SU-DHL-6 (cell line): ENCODE measurements around the gene DNAH11.
"Not testable (repeated sequence)": the region's sequence is repeated elsewhere in the genome, so short reads cannot be mapped to it uniquely, and the experiment has no call there.

Experiments used
- H2AFZ ChIP-seq: fragments of 200-600 bp; sonication (generic); 2 replicates; pipeline ENCODE4 v1.6.1; 2014; ENCODE audit warnings: low read depth, mild to moderate bottlenecking, moderate library complexity, mixed read lengths, antibody characterized with exemption, low read length; ENCODE audit not compliant: severe bottlenecking
- H3F3A ChIP-seq: fragments of 200-600 bp; shearing (Covaris generic); 2 replicates; pipeline ENCODE4 v1.6.0; 2016; ENCODE audit warnings: antibody characterized with exemption, mild to moderate bottlenecking; ENCODE audit not compliant: insufficient read depth
- H3K27ac ChIP-seq: fragments of 200-600 bp; sonication (generic); 2 replicates; pipeline ENCODE4 v1.5.1; 2016; ENCODE audit warnings: low read depth, mild to moderate bottlenecking, low read length, moderate library complexity, mixed read lengths
- H3K27me3 ChIP-seq: fragments of 200-600 bp; sonication (generic), shearing (Covaris generic); 2 replicates; pipeline ENCODE4 v1.6.0; 2014; ENCODE audit warnings: mild to moderate bottlenecking, low read length
- H3K36me3 ChIP-seq: fragments of 200-600 bp; sonication (generic); 2 replicates; pipeline ENCODE4 v1.6.1; 2014; ENCODE audit warnings: mild to moderate bottlenecking, low read length, mixed read lengths
- H3K4me2 ChIP-seq: fragments of 300-600, 200-600 bp; shearing (Covaris generic), sonication (generic); 2 replicates; pipeline ENCODE4 v1.6.0; 2014; ENCODE audit warnings: low read length, low read depth, mild to moderate bottlenecking; ENCODE audit not compliant: poor library complexity, severe bottlenecking
- H3K4me3 ChIP-seq: fragments of 200-600 bp; sonication (generic); 2 replicates; pipeline ENCODE4 v1.5.1; 2014; ENCODE audit warnings: antibody characterized with exemption, low read length, mild to moderate bottlenecking, mixed read lengths; ENCODE audit not compliant: insufficient read depth, poor library complexity, severe bottlenecking
- H3K79me2 ChIP-seq: fragments of 200-600 bp; sonication (generic); 2 replicates; pipeline ENCODE4 v1.6.1; 2014; ENCODE audit warnings: mild to moderate bottlenecking, low read length, moderate library complexity; ENCODE audit not compliant: insufficient read depth
- H3K9ac ChIP-seq: fragments of 200-600 bp; sonication (generic); 2 replicates; pipeline ENCODE4 v1.7.0; 2014; ENCODE audit warnings: mild to moderate bottlenecking, low read length
- H3K9me2 ChIP-seq: fragments of 200-600 bp; sonication (generic); replicated peaks from 2 replicates; pipeline ENCODE4 v1.6.1; 2014; ENCODE audit warnings: low read length; ENCODE audit not compliant: insufficient read depth
- H3K9me3 ChIP-seq: fragments of 200-600 bp; sonication (generic); 2 replicates; pipeline ENCODE4 v1.6.1; 2014; ENCODE audit warnings: low read length, mixed read lengths; ENCODE audit not compliant: insufficient read depth
- H4K20me1 ChIP-seq: fragments of 200-600 bp; sonication (generic); 2 replicates; pipeline ENCODE4 v1.6.1; 2014; ENCODE audit warnings: low read depth, mild to moderate bottlenecking, antibody characterized with exemption, low read length, moderate library complexity, mixed read lengths
- EZH2phosphoT487 ChIP-seq: fragments of 200-600 bp; sonication (generic), shearing (Covaris generic); conservative IDR thresholded peaks from 2 replicates; pipeline ENCODE4 v1.6.1; 2018; ENCODE audit warnings: mild to moderate bottlenecking, antibody characterized with exemption, low read length, moderate library complexity, mixed read lengths
- TF ChIP-seq, protein P1 (sequence below): fragments of 200-600 bp; sonication (generic); IDR thresholded peaks from one replicate; pipeline ENCODE4 v1.5.1; 2017; ENCODE audit warnings: antibody characterized with exemption, mild to moderate bottlenecking, low read length, moderate library complexity; ENCODE audit not compliant: insufficient read depth, poor library complexity, severe bottlenecking

The DNAH11 gene

DNA sequence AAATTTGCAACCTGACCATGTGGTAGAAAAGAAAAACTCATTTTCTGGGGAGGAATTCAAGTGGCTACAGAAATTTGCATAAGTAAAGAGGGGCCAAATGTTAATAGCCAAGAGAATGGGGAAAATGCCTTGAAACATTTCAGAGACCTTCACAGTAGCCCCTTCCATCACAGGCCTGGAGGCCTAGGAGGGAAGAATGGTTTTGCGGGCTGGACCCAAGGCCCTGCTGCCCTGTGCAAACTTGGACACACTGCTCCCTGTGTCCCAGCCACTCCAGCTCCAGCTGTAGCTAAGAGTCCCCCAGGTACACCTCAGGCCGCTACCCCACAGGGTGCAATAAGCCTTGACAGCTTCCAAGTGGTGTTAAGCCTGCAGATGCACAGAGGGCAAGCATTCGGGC is 16.4 kb upstream of the DNAH11 start:
- Histone ChIP-seq H3K9me2 (no peaks in the 10 kb centered on the region), H3K79me2 (no peaks in the 10 kb centered on the region), H3K27ac (no peak overlapping the region), H3K4me3 (no peak overlapping the region), H4K20me1 (no peaks in the 10 kb centered on the region), H3K36me3 (no peaks in the 10 kb centered on the region), H3K9ac (no peak overlapping the region), H3K9me3 (peaks cover 4% of the 10 kb centered on the region; the same call in 1 of the 2 replicates), H2AFZ (no peak overlapping the region), H3K4me2 (no peak overlapping the region), H3F3A (no peaks in the 10 kb centered on the region), H3K27me3 (no peaks in the 10 kb centered on the region)
- TF ChIP-seq EZH2phosphoT487, result no peak
- TF ChIP-seq, protein P1, sequence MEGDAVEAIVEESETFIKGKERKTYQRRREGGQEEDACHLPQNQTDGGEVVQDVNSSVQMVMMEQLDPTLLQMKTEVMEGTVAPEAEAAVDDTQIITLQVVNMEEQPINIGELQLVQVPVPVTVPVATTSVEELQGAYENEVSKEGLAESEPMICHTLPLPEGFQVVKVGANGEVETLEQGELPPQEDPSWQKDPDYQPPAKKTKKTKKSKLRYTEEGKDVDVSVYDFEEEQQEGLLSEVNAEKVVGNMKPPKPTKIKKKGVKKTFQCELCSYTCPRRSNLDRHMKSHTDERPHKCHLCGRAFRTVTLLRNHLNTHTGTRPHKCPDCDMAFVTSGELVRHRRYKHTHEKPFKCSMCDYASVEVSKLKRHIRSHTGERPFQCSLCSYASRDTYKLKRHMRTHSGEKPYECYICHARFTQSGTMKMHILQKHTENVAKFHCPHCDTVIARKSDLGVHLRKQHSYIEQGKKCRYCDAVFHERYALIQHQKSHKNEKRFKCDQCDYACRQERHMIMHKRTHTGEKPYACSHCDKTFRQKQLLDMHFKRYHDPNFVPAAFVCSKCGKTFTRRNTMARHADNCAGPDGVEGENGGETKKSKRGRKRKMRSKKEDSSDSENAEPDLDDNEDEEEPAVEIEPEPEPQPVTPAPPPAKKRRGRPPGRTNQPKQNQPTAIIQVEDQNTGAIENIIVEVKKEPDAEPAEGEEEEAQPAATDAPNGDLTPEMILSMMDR, result no peak

DNA sequence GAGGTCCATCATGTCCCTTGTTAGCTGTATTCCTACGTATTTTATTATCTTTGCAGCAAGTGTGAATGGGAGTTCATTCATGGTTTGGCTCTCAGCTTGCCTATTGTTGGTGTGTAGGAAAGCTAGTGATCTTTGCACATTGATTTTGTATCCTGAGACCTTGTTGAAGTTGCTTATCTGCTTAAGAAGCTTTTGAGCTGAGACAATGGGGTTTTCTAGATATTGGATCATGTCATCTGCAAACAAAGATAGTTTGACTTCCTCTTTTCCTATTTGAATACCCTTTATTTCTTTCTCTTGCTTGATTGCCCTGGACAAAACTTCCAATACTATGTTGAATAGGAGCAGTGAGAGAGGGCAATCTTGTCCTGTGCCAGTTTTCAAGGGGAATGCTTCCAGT is 10.4 kb upstream of the DNAH11 start:
- not testable (repeated sequence) for H3K9ac ChIP-seq, H3K4me2 ChIP-seq, H3K9me2 ChIP-seq, H3K27me3 ChIP-seq, H3K4me3 ChIP-seq, H3K36me3 ChIP-seq, H3K79me2 ChIP-seq, H3K27ac ChIP-seq, H3K9me3 ChIP-seq, H3F3A ChIP-seq, H2AFZ ChIP-seq, H4K20me1 ChIP-seq

DNA sequence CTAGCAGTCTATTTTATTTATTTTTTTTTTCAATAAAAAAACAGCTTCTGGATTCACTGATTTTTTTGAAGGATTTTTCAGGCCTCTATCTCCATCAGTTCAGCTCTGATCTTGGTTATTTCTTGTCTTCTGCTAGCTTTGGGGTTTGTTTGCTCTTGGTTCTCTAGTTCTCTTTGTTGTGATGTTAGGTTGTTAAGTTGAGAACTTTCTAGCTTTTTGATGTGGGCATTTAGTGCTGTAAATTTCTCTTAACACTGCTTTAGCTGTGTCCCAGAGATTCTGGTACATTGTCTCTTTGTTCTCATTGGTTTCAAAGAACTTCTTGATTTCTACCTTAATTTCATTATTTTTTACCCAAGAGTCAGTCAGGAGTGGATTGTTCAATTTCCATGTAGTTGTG is 9.2 kb upstream of the DNAH11 start:
- H3K9me3 ChIP-seq, H3K4me3 ChIP-seq, H3K79me2 ChIP-seq, H3F3A ChIP-seq, H2AFZ ChIP-seq, H3K9ac ChIP-seq, H3K27ac ChIP-seq, H3K27me3 ChIP-seq, H3K4me2 ChIP-seq, H3K36me3 ChIP-seq, H4K20me1 ChIP-seq, H3K9me2 ChIP-seq: not testable (repeated sequence)

DNA sequence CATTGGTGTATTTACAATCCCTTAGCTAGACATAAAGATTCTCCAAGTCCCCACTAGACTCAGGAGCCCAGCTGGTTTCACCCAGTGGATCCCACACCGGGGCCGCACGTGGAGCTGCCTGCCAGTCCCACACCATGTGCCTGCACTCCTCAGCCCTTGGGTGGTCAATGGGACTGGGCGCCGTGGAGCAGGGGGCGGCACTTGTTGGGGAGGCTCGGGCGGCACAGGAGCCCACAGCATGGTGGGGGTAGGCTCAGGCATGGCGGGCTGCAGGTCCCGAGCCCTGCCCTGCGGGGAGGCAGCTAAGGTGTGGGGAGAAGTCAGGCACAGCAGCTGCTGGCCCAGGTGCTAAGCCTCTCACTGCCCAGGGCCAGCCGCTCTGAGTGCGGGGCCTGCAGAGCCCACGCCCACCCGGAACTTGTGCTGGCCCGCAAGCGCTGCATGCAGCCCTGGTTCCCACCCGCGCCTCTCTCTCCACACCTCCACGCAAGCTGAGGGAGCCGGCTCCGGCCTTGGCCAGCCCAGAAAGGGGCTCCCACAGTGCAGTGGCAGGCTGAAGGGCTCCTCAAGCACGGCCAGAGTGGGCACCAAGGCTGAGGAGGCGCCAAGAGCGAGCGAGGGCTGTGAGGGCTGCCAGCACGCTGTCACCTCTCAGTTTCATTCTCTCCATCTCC is 6.3 kb upstream of the DNAH11 start:
- not testable (repeated sequence) for H3K79me2 ChIP-seq, H3K27me3 ChIP-seq, H3K4me2 ChIP-seq, H3K4me3 ChIP-seq, H2AFZ ChIP-seq, H3K36me3 ChIP-seq, H4K20me1 ChIP-seq, H3K27ac ChIP-seq, H3F3A ChIP-seq, H3K9ac ChIP-seq, H3K9me2 ChIP-seq, H3K9me3 ChIP-seq

DNA sequence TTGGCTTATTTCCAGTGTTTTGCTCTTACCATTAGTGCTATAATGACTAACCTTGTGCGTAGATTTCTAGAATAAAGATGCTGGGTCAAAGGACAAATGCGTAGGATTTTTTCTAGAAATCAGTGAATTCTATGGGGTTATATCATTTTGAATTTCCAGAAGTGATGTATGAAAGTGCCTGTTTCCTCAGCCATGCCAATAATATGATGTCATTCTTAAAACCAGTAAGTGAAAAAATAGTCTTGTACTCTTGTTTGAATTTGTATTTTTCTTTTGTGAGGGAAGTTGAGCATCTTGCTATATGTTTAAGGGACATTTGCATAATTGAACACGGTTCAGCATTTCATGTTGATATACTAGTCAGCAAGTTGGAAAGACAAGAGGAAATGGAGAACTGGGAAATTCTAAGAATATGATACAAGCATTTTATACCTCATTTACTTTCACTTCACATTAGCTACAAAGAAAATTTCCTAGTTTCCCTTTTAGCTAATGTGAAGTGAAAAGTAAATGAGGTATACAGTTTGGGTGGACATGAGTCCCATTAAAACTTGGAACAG is 3.8 kb upstream of the DNAH11 start:
- H3K27ac ChIP-seq, result no peak overlapping the region
- no peaks in the 10 kb centered on the region for H3K9me2 ChIP-seq
- no peak overlapping the region for H2AFZ ChIP-seq
- H3K9ac ChIP-seq, result no peak overlapping the region
- H3K9me3 ChIP-seq, result no peaks in the 10 kb centered on the region; the same call in 1 of the 2 replicates
- no peak for TF ChIP-seq EZH2phosphoT487
- TF ChIP-seq, protein P1, result no peak
- H3K4me2 ChIP-seq, result no peak overlapping the region
- no peaks in the 10 kb centered on the region for H3F3A ChIP-seq
- H3K4me3 ChIP-seq, result no peak overlapping the region
- H3K79me2 ChIP-seq, result no peaks in the 10 kb centered on the region
- no peaks in the 10 kb centered on the region for H4K20me1 ChIP-seq
- H3K27me3 ChIP-seq, result no peaks in the 10 kb centered on the region
- H3K36me3 ChIP-seq, result no peaks in the 10 kb centered on the region
